Neural progenitor cell (in vitro differentiated cells): ENCODE results near the gene ARHGAP20.
A peak's percentile ranks its signal among the peaks of the same experiment; 100 is the strongest.

ENCODE experiments used
- CTCF ChIP-seq: fragments of 200-600 bp; sonication (generic); IDR thresholded peaks from 2 replicates; pipeline ENCODE4 v1.5.1; 2017; ENCODE audit warnings: antibody characterized with exemption, mild to moderate bottlenecking
- EZH2 ChIP-seq: fragments of 200-600 bp; sonication (generic); IDR thresholded peaks from 2 replicates; pipeline ENCODE4 v1.6.1; 2017; ENCODE audit warnings: antibody characterized with exemption, mild to moderate bottlenecking, moderate library complexity

- TF ChIP-seq CTCF: no peak
- TF ChIP-seq EZH2: peak; percentile 82
Observed at GRCh38 chr11:110711448-110711775, 825 bp downstream of the ARHGAP20 start.
